A673 (cell line): ENCODE results near the gene B4GALNT4. TPM values are rescaled to one million over a fixed set of nuclear protein-coding genes. Genes with fewer than 3 reads are reported as not detected.

ENCODE experiments used
- BruUV-seq: library from RNA; stranded (reverse); fragments of 400-500 nt; replicated peaks from 2 replicates; lab custom pipeline; 2021; lab: Mats Ljungman, UMichigan
- CTCF ChIA-PET: fragments of 300-600 bp; sonication (Branson Sonifier 250); formaldehyde crosslinking; loops from one replicate; lab custom pipeline; 2022; ENCODE audit warnings: antibody characterized with exemption; lab: Charles Lee
- POLR2A ChIA-PET: fragments of 300-600 bp; sonication (Branson Sonifier 250); formaldehyde crosslinking; loops from one replicate; lab custom pipeline; 2022; ENCODE audit warnings: antibody characterized with exemption; ENCODE audit not compliant: low non-redundant PET; lab: Charles Lee
- DNase-seq: peaks from one replicate; pipeline ENCODE4 v3.0.0-alpha.2; 2015; ENCODE audit warnings: low spot score
- H3K27ac ChIP-seq: fragments of 200-600 bp; sonication (generic); 2 replicates; pipeline ENCODE4 v1.5.1; 2016; ENCODE audit warnings: mixed run types, low read depth, mild to moderate bottlenecking, mixed read lengths, antibody characterized with exemption, low read length; ENCODE audit not compliant: poor library complexity, severe bottlenecking
- H3K27me3 ChIP-seq: fragments of 200-600 bp; sonication (generic); replicated peaks from 2 replicates; pipeline ENCODE4 v1.6.1; 2017; ENCODE audit warnings: mixed run types, low read depth, mild to moderate bottlenecking, mixed read lengths, antibody characterized with exemption, low read length; ENCODE audit not compliant: insufficient read depth, poor library complexity
- H3K36me3 ChIP-seq: fragments of 200-600 bp; sonication (generic); 2 replicates; pipeline ENCODE4 v1.6.1; 2016; ENCODE audit warnings: mixed run types, mild to moderate bottlenecking, mixed read lengths, antibody characterized with exemption, low read length; ENCODE audit not compliant: insufficient read depth, poor library complexity, severe bottlenecking
- H3K4me1 ChIP-seq: fragments of 200-600 bp; sonication (generic); 2 replicates; pipeline ENCODE4 v1.6.1; 2017; ENCODE audit warnings: mixed run types, mild to moderate bottlenecking, mixed read lengths, antibody characterized with exemption, low read length; ENCODE audit not compliant: insufficient read depth, poor library complexity, severe bottlenecking
- H3K4me3 ChIP-seq: fragments of 200-600 bp; sonication (generic); 2 replicates; pipeline ENCODE4 v1.5.1; 2016; ENCODE audit warnings: low read depth, mixed run types, mild to moderate bottlenecking, mixed read lengths, low read length; ENCODE audit not compliant: poor library complexity, severe bottlenecking
- H3K9me3 ChIP-seq: fragments of 200-600 bp; sonication (generic); 2 replicates; pipeline ENCODE4 v1.6.1; 2016; ENCODE audit warnings: mixed run types, low read depth, mild to moderate bottlenecking, mixed read lengths, antibody characterized with exemption, low read length; ENCODE audit not compliant: poor library complexity, severe bottlenecking
- CTCF ChIP-seq: fragments of 300-800, 200-600 bp; sonication (generic); conservative IDR thresholded peaks from 2 replicates; pipeline ENCODE4 v1.5.1; 2017; ENCODE audit warnings: low read depth, mild to moderate bottlenecking, antibody characterized with exemption, low read length, moderate library complexity, mixed read lengths
- EZH2 ChIP-seq: fragments of 200-600 bp; sonication (generic); IDR thresholded peaks from 2 replicates; pipeline ENCODE4 v1.6.1; 2017; ENCODE audit warnings: borderline replicate concordance, low read depth, mild to moderate bottlenecking, mixed read lengths, antibody characterized with exemption, low read length; ENCODE audit not compliant: poor library complexity, severe bottlenecking
- intact Hi-C: fragments of 100-400 bp; cut with micrococcal nuclease; formaldehyde crosslinking; loops from one replicate; pipeline ENCODE4 v1.10.0; 2022; ENCODE audit not compliant: unreplicated experiment
- total RNA-seq: library from RNA; stranded (reverse); gene quantifications from 2 replicates; pipeline ENCODE4 v1.2.3, GENCODE V29; 2021

The B4GALNT4 gene
- total RNA-seq, 1 experiment from 2014 or later = 19.0 TPM

- Histone ChIP-seq H3K4me3 (peak overlapping the region; percentile 15), H3K27me3 (peaks cover 37% of the 10 kb centered on the region), H3K4me1 (no peaks in the 10 kb centered on the region), H3K36me3 (no peaks in the 10 kb centered on the region), H3K27ac (no peak overlapping the region), H3K9me3 (no peaks in the 10 kb centered on the region)
- intact Hi-C loops = no loop called here
- TF ChIP-seq CTCF (no peak), EZH2 (no peak)
- ChIA-PET POLR2A (no interaction called here), CTCF (no interaction called here)
- DNase-seq = no peak
- no TSS peak for BruUV-seq
Measured at GRCh38 chr11:416051-416756, 46.9 kb downstream of the B4GALNT4 start.

GRCh38 chr11:416757-417621 lies 47.7 kb downstream of the B4GALNT4 start:
- ChIA-PET CTCF (no interaction called here), POLR2A (no interaction called here)
- intact Hi-C loops = no loop called here
- TF ChIP-seq CTCF (no peak), EZH2 (no peak)
- Histone ChIP-seq H3K27me3 (peaks cover 37% of the 10 kb centered on the region), H3K4me1 (no peaks in the 10 kb centered on the region), H3K36me3 (no peaks in the 10 kb centered on the region), H3K27ac (no peak overlapping the region), H3K4me3 (peak overlapping the region; percentile 15), H3K9me3 (no peaks in the 10 kb centered on the region)
- no TSS peak for BruUV-seq
- DNase-seq = no peak

GRCh38 chr11:417652-418342 lies 48.5 kb downstream of the B4GALNT4 start:
- DNase-seq = no peak
- Histone ChIP-seq H3K27me3 (peaks cover 37% of the 10 kb centered on the region), H3K36me3 (no peaks in the 10 kb centered on the region), H3K27ac (no peak overlapping the region), H3K4me1 (no peaks in the 10 kb centered on the region), H3K4me3 (no peak overlapping the region), H3K9me3 (no peaks in the 10 kb centered on the region)
- CTCF ChIA-PET = no interaction called here
- intact Hi-C loops = no loop called here
- no TSS peak for BruUV-seq
- TF ChIP-seq CTCF = no peak
- TF ChIP-seq EZH2 = no peak
- POLR2A ChIA-PET = no interaction called here
